HepG2 (cell line): ENCODE measurements around the gene TRDN. TPM values are rescaled to one million over a fixed set of nuclear protein-coding genes. Genes with fewer than 3 reads are reported as not detected.

Source experiments
- ATAC-seq: fragments of 200-7000 bp; cut with Tn5 transposase; 3 replicates; pipeline ENCODE4 v1.9.1; 2020; ENCODE audit warnings: mild to moderate bottlenecking, moderate library complexity
- BruUV-seq: library from RNA; stranded (reverse); fragments of 400-500 nt; replicated peaks from 2 replicates; lab custom pipeline; 2021; lab: Mats Ljungman, UMichigan
- CTCF ChIA-PET: fragments of 300-600 bp; formaldehyde crosslinking; extraction: SDS; loops from one replicate; lab custom pipeline; 2021; ENCODE audit warnings: low total read pairs, inconsistent platforms, low intra/inter-chr PET ratio; lab: Yijun Ruan, JAX
- POLR2A ChIA-PET: fragments of 350-600 bp; sonication (Branson Sonifier 250); formaldehyde crosslinking; loops from one replicate; lab custom pipeline; 2020; ENCODE audit warnings: antibody characterized with exemption, inconsistent platforms; lab: Yijun Ruan, JAX
- DNase-seq: peaks from one replicate; pipeline ENCODE4 v3.0.0-alpha.2; 2015; ENCODE audit warnings: low spot score
- FAIRE-seq: peaks from 3 replicates; lab custom pipeline; 2011; peaks lifted over from hg19 to GRCh38; lab: Jason Lieb, UNC
- H2AFZ ChIP-seq: one replicate; pipeline ENCODE4 v1.6.1; 2011; ENCODE audit warnings: low read length, inconsistent platforms
- H3K27ac ChIP-seq: fragments of 300-600 bp; 3 replicates; pipeline ENCODE4 v1.8.0; 2011; ENCODE audit warnings: mixed run types, mild to moderate bottlenecking, mixed read lengths, low read length, inconsistent platforms; ENCODE audit not compliant: insufficient read depth; ENCODE audit errors: extremely low read length
- H3K27me3 ChIP-seq, 2 experiments: fragments of 200-600 bp in 1 of 2; 2 replicates in 1 of 2; 3 replicates in 1 of 2; pipeline versions ENCODE4 v1.6.0 to v1.8.0; 2011; ENCODE audit warnings: low read length in 2 of 2, mild to moderate bottlenecking in 2 of 2, moderate library complexity in 2 of 2, inconsistent platforms in 1 of 2; ENCODE audit not compliant: insufficient read depth in 2 of 2, control insufficient read depth in 1 of 2
- H3K36me3 ChIP-seq, 2 experiments: fragments of 200-600 bp in 1 of 2; replicated peaks in 1 of 2; 2 replicates in 1 of 2; 3 replicates in 1 of 2; pipeline versions ENCODE4 v1.5.1 to v1.8.0; 2011; ENCODE audit warnings: low read length in 2 of 2, inconsistent platforms in 1 of 2; ENCODE audit not compliant: insufficient read depth in 2 of 2, control insufficient read depth in 1 of 2
- H3K4me1 ChIP-seq: 2 replicates; pipeline ENCODE4 v1.5.1; 2012; ENCODE audit warnings: low read length, inconsistent platforms; ENCODE audit not compliant: insufficient read depth
- H3K4me2 ChIP-seq: 2 replicates; pipeline ENCODE4 v1.6.0; 2011; ENCODE audit warnings: low read depth, low read length, inconsistent platforms
- H3K4me3 ChIP-seq, 3 experiments: fragments of 200-600 bp in 1 of 3; sonication (generic), shearing (Covaris generic) in 1 of 3; replicated peaks in 1 of 3; 2 replicates each; pipeline ENCODE4 v1.5.1; 2011 to 2016; ENCODE audit warnings: low read length in 3 of 3, inconsistent platforms in 2 of 3, low read depth in 2 of 3, mild to moderate bottlenecking in 2 of 3, control low read depth in 1 of 3, mixed read lengths in 1 of 3; ENCODE audit not compliant: insufficient read depth in 1 of 3
- H3K79me2 ChIP-seq: one replicate; pipeline ENCODE4 v1.6.1; 2011; ENCODE audit warnings: low read length, inconsistent platforms; ENCODE audit not compliant: insufficient read depth
- H3K9ac ChIP-seq: 2 replicates; pipeline ENCODE4 v1.6.0; 2011; ENCODE audit warnings: mild to moderate bottlenecking, low read depth, low read length, inconsistent platforms; ENCODE audit not compliant: insufficient read depth
- H3K9me3 ChIP-seq: 2 replicates; pipeline ENCODE4 v1.5.1; 2012; ENCODE audit warnings: mild to moderate bottlenecking, low read length
- H4K20me1 ChIP-seq: 2 replicates; pipeline ENCODE4 v1.6.0; 2011; ENCODE audit warnings: inconsistent platforms, mild to moderate bottlenecking, low read length, moderate library complexity; ENCODE audit not compliant: insufficient read depth
- JUND ChIP-seq: sonication (generic); formaldehyde crosslinking; IDR thresholded peaks from 2 replicates; pipeline ENCODE4 v1.8.0; 2022; ENCODE audit warnings: mild to moderate bottlenecking, missing genetic modification reagents
- MEF2D ChIP-seq: sonication (generic); formaldehyde crosslinking; IDR thresholded peaks from 2 replicates; pipeline ENCODE4 v1.5.1; 2020; ENCODE audit warnings: mild to moderate bottlenecking, missing genetic modification reagents
- NFKBIZ ChIP-seq: IDR thresholded peaks from 2 replicates; pipeline ENCODE4 v1.6.1; 2018; ENCODE audit warnings: missing genetic modification reagents, missing compliant biosample characterization
- NR2C2 ChIP-seq: sonication (generic); formaldehyde crosslinking; IDR thresholded peaks from 2 replicates; pipeline ENCODE4 v1.4.0; 2020; ENCODE audit warnings: missing genetic modification reagents, mild to moderate bottlenecking, moderate library complexity, borderline replicate concordance
- PRPF4 ChIP-seq: fragments of 200-400 bp; formaldehyde crosslinking; IDR thresholded peaks from 2 replicates; pipeline ENCODE4 v1.6.1; 2016; ENCODE audit warnings: low read length, low read depth; ENCODE audit not compliant: poor library complexity, severe bottlenecking
- PTBP1 ChIP-seq: fragments of 200-400 bp; formaldehyde crosslinking; IDR thresholded peaks from 2 replicates; pipeline ENCODE4 v1.6.1; 2018; ENCODE audit warnings: low read length, low read depth; ENCODE audit not compliant: poor library complexity, severe bottlenecking
- SETDB1 ChIP-seq: sonication (generic); formaldehyde crosslinking; IDR thresholded peaks from 2 replicates; pipeline ENCODE4 v1.5.1; 2020; ENCODE audit warnings: missing genetic modification reagents, mild to moderate bottlenecking, borderline replicate concordance
- SIN3B ChIP-seq: fragments of 150-350 bp; IDR thresholded peaks from 2 replicates; pipeline ENCODE4 v1.6.1; 2014; ENCODE audit warnings: low read length
- SMAD3 ChIP-seq: sonication (generic); formaldehyde crosslinking; IDR thresholded peaks from 2 replicates; pipeline ENCODE4 v1.4.0; 2020; ENCODE audit warnings: missing genetic modification reagents
- SYNCRIP ChIP-seq: fragments of 200-400 bp; formaldehyde crosslinking; IDR thresholded peaks from 2 replicates; pipeline ENCODE4 v1.6.1; 2018; ENCODE audit warnings: mild to moderate bottlenecking, low read depth, low read length; ENCODE audit not compliant: insufficient read depth
- ZBTB20 ChIP-seq: sonication (generic); formaldehyde crosslinking; IDR thresholded peaks from 2 replicates; pipeline ENCODE4 v1.8.1; 2023; ENCODE audit warnings: missing genetic modification reagents, low read depth, mild to moderate bottlenecking, borderline replicate concordance
- ZNF276 ChIP-seq: sonication (generic); formaldehyde crosslinking; IDR thresholded peaks from 2 replicates; pipeline ENCODE4 v1.4.0; 2020; ENCODE audit warnings: mild to moderate bottlenecking, low read depth, missing genetic modification reagents
- ZNF30 ChIP-seq: sonication (generic); formaldehyde crosslinking; IDR thresholded peaks from 2 replicates; pipeline ENCODE4 v1.5.0; 2020; ENCODE audit warnings: mild to moderate bottlenecking, missing genetic modification reagents
- ZNF605 ChIP-seq: sonication (generic); formaldehyde crosslinking; IDR thresholded peaks from 2 replicates; pipeline ENCODE4 v1.8.0; 2022; ENCODE audit warnings: mild to moderate bottlenecking, missing genetic modification reagents
- ZNF703 ChIP-seq: sonication (generic); formaldehyde crosslinking; IDR thresholded peaks from 2 replicates; pipeline ENCODE4 v1.5.1; 2020; ENCODE audit warnings: missing genetic modification reagents, mild to moderate bottlenecking, moderate library complexity, borderline replicate concordance
- WGBS: methylation state at CpG from one replicate; pipeline ENCODE4 v1.1.6; 2017; ENCODE audit warnings: low lambda C conversion rate; 5-methylcytosine and 5-hydroxymethylcytosine counted together
- in situ Hi-C: cut with HindIII; loops from 2 replicates; pipeline ENCODE4 v1.10.0; 2017; ENCODE audit warnings: low pct_unique_long_range_greater_than_20kb; ENCODE audit not compliant: extremely low pct_ligation_motif_present
- intact Hi-C: fragments of 100-400 bp; cut with micrococcal nuclease; formaldehyde crosslinking; loops from one replicate; pipeline ENCODE4 v1.10.0; 2022; ENCODE audit not compliant: unreplicated experiment
- polyA plus RNA-seq, 8 experiments: library from polyadenylated mRNA; depleted of rRNA in 3 of 8; stranded (reverse) in 7 of 8; unstranded in 1 of 8; fragments of >200 nt; fragmentation: Illumina TruSeq in 4 of 8; extraction: Trizol in 4 of 8; gene quantifications; 2 replicates each; pipeline versions ENCODE4 v1.2.1 to v1.2.3, GENCODE V29; 2011 to 2016; ENCODE audit warnings: low read depth in 4 of 8, missing spikeins in 1 of 8, mixed read lengths in 1 of 8; ENCODE audit not compliant: insufficient read depth in 1 of 8
- total RNA-seq, 5 experiments: library from RNA; depleted of rRNA; stranded (reverse); fragments of >200 nt; fragmentation: Illumina TruSeq; extraction: Trizol; gene quantifications; 2 replicates each; pipeline ENCODE4 v1.2.3, GENCODE V29; 2016; ENCODE audit warnings: low read depth in 1 of 5

TRDN gene
- total and polyA plus RNA-seq, 2 of the 13 experiments (the other 11 are each of a cell fraction or from before 2014, with no cell fraction given) = not detected

GRCh38 chr6:123168892-123169773 is 467.6 kb downstream of the TRDN start:
- intact Hi-C loops (no loop called here), in situ Hi-C loops (no loop called here)
- DNase-seq = no peak
- Histone ChIP-seq H3K9me3 (peaks cover 81% of the 10 kb centered on the region), H3K27me3 (no peaks in the 10 kb centered on the region), H3K4me3 (no peak overlapping the region), H2AFZ (no peak overlapping the region), H3K4me1 (no peaks in the 10 kb centered on the region), H3K9ac (no peak overlapping the region), H3K27ac (no peak overlapping the region), H4K20me1 (no peaks in the 10 kb centered on the region), H3K4me2 (no peak overlapping the region), H3K79me2 (no peaks in the 10 kb centered on the region), H3K36me3 (no peaks in the 10 kb centered on the region)
- 1% methylated on average over 2 of the region's 2 CpGs for WGBS
- ChIA-PET CTCF (no interaction called here), POLR2A (no interaction called here)
- ATAC-seq = no peak
- TF ChIP-seq ZNF703 (no peak), JUND (CRISPR knock-in tag) (no peak), SIN3B (no peak), SETDB1 (CRISPR knock-in tag) (no peak), ZBTB20 (CRISPR knock-in tag) (no peak), NR2C2 (CRISPR knock-in tag) (no peak), ZNF30 (no peak), PRPF4 (no peak), PTBP1 (no peak), ZNF605 (CRISPR knock-in tag) (no peak), MEF2D (CRISPR knock-in tag) (no peak), SMAD3 (CRISPR knock-in tag) (no peak), ZNF276 (no peak), SYNCRIP (no peak), NFKBIZ (no peak)
- FAIRE-seq = no peak
- no TSS peak for BruUV-seq
